HepG2 (cell line): ENCODE data around the gene TOMM40L. TPM values are rescaled to one million over a fixed set of nuclear protein-coding genes. Genes with fewer than 3 reads are reported as not detected.

Experiments
- ASH2L ChIP-seq: fragments of 300-600, 200-600 bp; sonication (generic); IDR thresholded peaks from 2 replicates; pipeline ENCODE4 v1.7.0; 2017; ENCODE audit warnings: low read depth, mild to moderate bottlenecking, moderate library complexity, mixed read lengths, low read length; ENCODE audit not compliant: insufficient read length
- CEBPG ChIP-seq: IDR thresholded peaks from 2 replicates; pipeline ENCODE4 v1.6.1; 2016
- ERF ChIP-seq: IDR thresholded peaks from 2 replicates; pipeline ENCODE4 v1.6.1; 2018; ENCODE audit warnings: missing biosample characterization, missing genetic modification reagents
- ETS1 ChIP-seq: sonication (generic); formaldehyde crosslinking; IDR thresholded peaks from 2 replicates; pipeline ENCODE4 v1.4.0; 2020; ENCODE audit warnings: missing genetic modification reagents
- HNF4A ChIP-seq: sonication (generic); formaldehyde crosslinking; IDR thresholded peaks from 2 replicates; pipeline ENCODE4 v1.4.0; 2020; ENCODE audit warnings: missing genetic modification reagents
- KLF12 ChIP-seq: sonication (generic); formaldehyde crosslinking; IDR thresholded peaks from 2 replicates; pipeline ENCODE4 v1.4.0; 2020; ENCODE audit warnings: missing genetic modification reagents, borderline replicate concordance
- PPARG ChIP-seq: conservative IDR thresholded peaks from 2 replicates; pipeline ENCODE4 v1.6.1; 2016; ENCODE audit warnings: missing biosample characterization, missing genetic modification reagents
- RORA ChIP-seq: sonication (generic); formaldehyde crosslinking; IDR thresholded peaks from 2 replicates; pipeline ENCODE4 v1.5.0; 2020; ENCODE audit warnings: mild to moderate bottlenecking, missing genetic modification reagents, moderate library complexity
- SMYD3 ChIP-seq: sonication (generic); formaldehyde crosslinking; IDR thresholded peaks from 2 replicates; pipeline ENCODE4 v1.8.1; 2023; ENCODE audit warnings: mild to moderate bottlenecking, missing genetic modification reagents
- ZNF329 ChIP-seq: sonication (generic); formaldehyde crosslinking; IDR thresholded peaks from 2 replicates; pipeline ENCODE4 v1.9.0; 2021; ENCODE audit warnings: low read depth, mild to moderate bottlenecking, missing genetic modification reagents
- ZNF513 ChIP-seq: sonication (generic); formaldehyde crosslinking; conservative IDR thresholded peaks from 2 replicates; pipeline ENCODE4 v1.5.0; 2020; ENCODE audit warnings: missing genetic modification reagents
- ZNF546 ChIP-seq: sonication (generic); formaldehyde crosslinking; conservative IDR thresholded peaks from 2 replicates; pipeline ENCODE4 v1.8.1; 2023; ENCODE audit warnings: mild to moderate bottlenecking, missing genetic modification reagents
- ZNF784 ChIP-seq: sonication (generic); formaldehyde crosslinking; IDR thresholded peaks from 2 replicates; pipeline ENCODE4 v1.5.1; 2020; ENCODE audit warnings: missing genetic modification reagents, mild to moderate bottlenecking, borderline replicate concordance
- ZNF841 ChIP-seq: sonication (generic); formaldehyde crosslinking; IDR thresholded peaks from 2 replicates; pipeline ENCODE4 v1.8.1; 2023; ENCODE audit warnings: missing genetic modification reagents, borderline replicate concordance
- polyA plus RNA-seq, 8 experiments: library from polyadenylated mRNA; depleted of rRNA in 3 of 8; stranded (reverse) in 7 of 8; unstranded in 1 of 8; fragments of >200 nt; fragmentation: Illumina TruSeq in 4 of 8; extraction: Trizol in 4 of 8; gene quantifications; 2 replicates each; pipeline versions ENCODE4 v1.2.1 to v1.2.3, GENCODE V29; 2011 to 2016; ENCODE audit warnings: low read depth in 4 of 8, missing spikeins in 1 of 8, mixed read lengths in 1 of 8; ENCODE audit not compliant: insufficient read depth in 1 of 8
- total RNA-seq, 5 experiments: library from RNA; depleted of rRNA; stranded (reverse); fragments of >200 nt; fragmentation: Illumina TruSeq; extraction: Trizol; gene quantifications; 2 replicates each; pipeline ENCODE4 v1.2.3, GENCODE V29; 2016; ENCODE audit warnings: low read depth in 1 of 5
- TF ChIP-seq, protein P1 (sequence below): sonication (generic); formaldehyde crosslinking; IDR thresholded peaks from 2 replicates; pipeline ENCODE4 v1.5.1; 2020; ENCODE audit warnings: missing genetic modification reagents, mild to moderate bottlenecking, borderline replicate concordance
- TF ChIP-seq, protein P2 (sequence below): sonication (generic); formaldehyde crosslinking; IDR thresholded peaks from 2 replicates; pipeline ENCODE4 v1.8.0; 2022; ENCODE audit warnings: mild to moderate bottlenecking, missing genetic modification reagents, moderate library complexity
- TF ChIP-seq, protein P3 (sequence below), 2 experiments: sonication (generic) in 1 of 2; formaldehyde crosslinking in 1 of 2; IDR thresholded peaks; 2 replicates each; pipeline versions ENCODE4 v1.5.1 to v1.6.1; 2011 to 2020; ENCODE audit warnings: borderline replicate concordance in 1 of 2, low read depth in 1 of 2, low read length in 1 of 2, mild to moderate bottlenecking in 1 of 2, missing genetic modification reagents in 1 of 2, moderate library complexity in 1 of 2

Gene TOMM40L
- total and polyA plus RNA-seq, 2 of the 13 experiments (the other 11 are each of a cell fraction or from before 2014, with no cell fraction given), result 14.1 to 26.2 TPM

- TF ChIP-seq, protein P1, sequence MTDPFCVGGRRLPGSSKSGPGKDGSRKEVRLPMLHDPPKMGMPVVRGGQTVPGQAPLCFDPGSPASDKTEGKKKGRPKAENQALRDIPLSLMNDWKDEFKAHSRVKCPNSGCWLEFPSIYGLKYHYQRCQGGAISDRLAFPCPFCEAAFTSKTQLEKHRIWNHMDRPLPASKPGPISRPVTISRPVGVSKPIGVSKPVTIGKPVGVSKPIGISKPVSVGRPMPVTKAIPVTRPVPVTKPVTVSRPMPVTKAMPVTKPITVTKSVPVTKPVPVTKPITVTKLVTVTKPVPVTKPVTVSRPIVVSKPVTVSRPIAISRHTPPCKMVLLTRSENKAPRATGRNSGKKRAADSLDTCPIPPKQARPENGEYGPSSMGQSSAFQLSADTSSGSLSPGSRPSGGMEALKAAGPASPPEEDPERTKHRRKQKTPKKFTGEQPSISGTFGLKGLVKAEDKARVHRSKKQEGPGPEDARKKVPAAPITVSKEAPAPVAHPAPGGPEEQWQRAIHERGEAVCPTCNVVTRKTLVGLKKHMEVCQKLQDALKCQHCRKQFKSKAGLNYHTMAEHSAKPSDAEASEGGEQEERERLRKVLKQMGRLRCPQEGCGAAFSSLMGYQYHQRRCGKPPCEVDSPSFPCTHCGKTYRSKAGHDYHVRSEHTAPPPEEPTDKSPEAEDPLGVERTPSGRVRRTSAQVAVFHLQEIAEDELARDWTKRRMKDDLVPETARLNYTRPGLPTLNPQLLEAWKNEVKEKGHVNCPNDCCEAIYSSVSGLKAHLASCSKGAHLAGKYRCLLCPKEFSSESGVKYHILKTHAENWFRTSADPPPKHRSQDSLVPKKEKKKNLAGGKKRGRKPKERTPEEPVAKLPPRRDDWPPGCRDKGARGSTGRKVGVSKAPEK (CRISPR knock-in tag), result no peak
- TF ChIP-seq ZNF784 (CRISPR knock-in tag) (0 out of 2 replicates have a peak, but pooled peaks have one; percentile 8), SMYD3 (CRISPR knock-in tag) (peak; percentile 87), ZNF546 (CRISPR knock-in tag) (no peak), ERF (0 out of 2 replicates have a peak, but pooled peaks have one; percentile 28), RORA (no peak), HNF4A (CRISPR knock-in tag) (peak; percentile 89), ZNF513 (CRISPR knock-in tag) (no peak), ETS1 (CRISPR knock-in tag) (0 out of 2 replicates have a peak, but pooled peaks have one; percentile 33), ASH2L (peak; percentile 93), PPARG (CRISPR knock-in tag) (peak; percentile 99), ZNF329 (CRISPR knock-in tag) (0 out of 2 replicates have a peak, but pooled peaks have one; percentile 5), KLF12 (peak; percentile 21; the same call in 1 of the 2 replicates), CEBPG (CRISPR knock-in tag) (peak; percentile 96), ZNF841 (peak; percentile 47; the same call in 1 of the 2 replicates)
- TF ChIP-seq, protein P2, sequence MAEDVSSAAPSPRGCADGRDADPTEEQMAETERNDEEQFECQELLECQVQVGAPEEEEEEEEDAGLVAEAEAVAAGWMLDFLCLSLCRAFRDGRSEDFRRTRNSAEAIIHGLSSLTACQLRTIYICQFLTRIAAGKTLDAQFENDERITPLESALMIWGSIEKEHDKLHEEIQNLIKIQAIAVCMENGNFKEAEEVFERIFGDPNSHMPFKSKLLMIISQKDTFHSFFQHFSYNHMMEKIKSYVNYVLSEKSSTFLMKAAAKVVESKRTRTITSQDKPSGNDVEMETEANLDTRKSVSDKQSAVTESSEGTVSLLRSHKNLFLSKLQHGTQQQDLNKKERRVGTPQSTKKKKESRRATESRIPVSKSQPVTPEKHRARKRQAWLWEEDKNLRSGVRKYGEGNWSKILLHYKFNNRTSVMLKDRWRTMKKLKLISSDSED (CRISPR knock-in tag), result no peak
- TF ChIP-seq, protein P3, sequence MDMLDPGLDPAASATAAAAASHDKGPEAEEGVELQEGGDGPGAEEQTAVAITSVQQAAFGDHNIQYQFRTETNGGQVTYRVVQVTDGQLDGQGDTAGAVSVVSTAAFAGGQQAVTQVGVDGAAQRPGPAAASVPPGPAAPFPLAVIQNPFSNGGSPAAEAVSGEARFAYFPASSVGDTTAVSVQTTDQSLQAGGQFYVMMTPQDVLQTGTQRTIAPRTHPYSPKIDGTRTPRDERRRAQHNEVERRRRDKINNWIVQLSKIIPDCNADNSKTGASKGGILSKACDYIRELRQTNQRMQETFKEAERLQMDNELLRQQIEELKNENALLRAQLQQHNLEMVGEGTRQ (IDR thresholded peaks at IDR 0.05; ENCODE audit: low read depth, low read length), result no peak
- TF ChIP-seq, protein P3 (CRISPR knock-in tag; IDR thresholded peaks at IDR 0.05; ENCODE audit: borderline replicate concordance), result peak; percentile 78; the same call in 1 of the 2 replicates
Measured at GRCh38 chr1:161223805-161224694, 1.8 kb upstream of the TOMM40L start (continued).
